ENCODE results near the gene IL1RAPL1.

DNA sequence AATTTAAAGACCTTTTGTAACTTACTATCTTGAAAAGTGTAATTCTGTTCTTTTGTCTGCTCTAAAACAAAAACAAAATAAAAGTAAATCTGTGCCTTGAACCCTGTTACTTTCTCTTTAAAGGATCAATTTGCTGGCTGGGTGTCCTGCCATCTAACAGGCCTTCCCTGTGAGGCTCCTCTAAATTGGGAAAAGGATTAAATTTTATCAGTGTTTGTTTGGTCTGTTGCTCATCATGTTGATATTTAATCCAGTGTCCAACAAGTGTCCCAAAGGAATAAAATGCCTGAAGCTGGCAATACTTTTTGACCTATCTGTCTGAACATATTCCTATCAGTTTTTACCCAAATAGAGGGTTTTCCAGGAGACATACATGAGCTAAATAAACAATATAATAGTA is 688.7 kb downstream of the IL1RAPL1 start:
- TF ChIP-seq, protein P1, sequence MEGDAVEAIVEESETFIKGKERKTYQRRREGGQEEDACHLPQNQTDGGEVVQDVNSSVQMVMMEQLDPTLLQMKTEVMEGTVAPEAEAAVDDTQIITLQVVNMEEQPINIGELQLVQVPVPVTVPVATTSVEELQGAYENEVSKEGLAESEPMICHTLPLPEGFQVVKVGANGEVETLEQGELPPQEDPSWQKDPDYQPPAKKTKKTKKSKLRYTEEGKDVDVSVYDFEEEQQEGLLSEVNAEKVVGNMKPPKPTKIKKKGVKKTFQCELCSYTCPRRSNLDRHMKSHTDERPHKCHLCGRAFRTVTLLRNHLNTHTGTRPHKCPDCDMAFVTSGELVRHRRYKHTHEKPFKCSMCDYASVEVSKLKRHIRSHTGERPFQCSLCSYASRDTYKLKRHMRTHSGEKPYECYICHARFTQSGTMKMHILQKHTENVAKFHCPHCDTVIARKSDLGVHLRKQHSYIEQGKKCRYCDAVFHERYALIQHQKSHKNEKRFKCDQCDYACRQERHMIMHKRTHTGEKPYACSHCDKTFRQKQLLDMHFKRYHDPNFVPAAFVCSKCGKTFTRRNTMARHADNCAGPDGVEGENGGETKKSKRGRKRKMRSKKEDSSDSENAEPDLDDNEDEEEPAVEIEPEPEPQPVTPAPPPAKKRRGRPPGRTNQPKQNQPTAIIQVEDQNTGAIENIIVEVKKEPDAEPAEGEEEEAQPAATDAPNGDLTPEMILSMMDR (IDR thresholded peaks at IDR 0.05): no peak
- no peak for TF ChIP-seq POLR2A (IDR thresholded peaks at IDR 0.05)
